NT2/D1 (cell line): ENCODE measurements around the gene POLR2H.

Experiments
- DNase-seq: peaks from one replicate; pipeline ENCODE4 v3.0.0-alpha.2; 2011; ENCODE audit warnings: low read depth, low spot score
- H3K27me3 ChIP-seq: 2 replicates; pipeline ENCODE4 v1.6.0; 2011; ENCODE audit warnings: mild to moderate bottlenecking; ENCODE audit not compliant: insufficient read length, insufficient read depth
- H3K36me3 ChIP-seq: 2 replicates; pipeline ENCODE4 v1.6.1; 2011; ENCODE audit warnings: mild to moderate bottlenecking, low read length, mixed read lengths; ENCODE audit not compliant: insufficient read depth, insufficient read length
- H3K4me1 ChIP-seq: 2 replicates; pipeline ENCODE4 v1.5.1; 2011; ENCODE audit not compliant: insufficient read depth, insufficient read length
- H3K4me3 ChIP-seq: 2 replicates; pipeline ENCODE4 v1.5.1; 2011; ENCODE audit warnings: low read depth; ENCODE audit not compliant: insufficient read length
- H3K9ac ChIP-seq: 2 replicates; pipeline ENCODE4 v1.6.0; 2011; ENCODE audit warnings: low read depth; ENCODE audit not compliant: insufficient read length
- H3K9me3 ChIP-seq: 2 replicates; pipeline ENCODE4 v1.5.1; 2011; ENCODE audit warnings: mild to moderate bottlenecking, low read length; ENCODE audit not compliant: insufficient read depth
- SUZ12 ChIP-seq: IDR thresholded peaks from 2 replicates; pipeline ENCODE4 v1.6.1; 2011; ENCODE audit not compliant: insufficient read length, insufficient read depth; ENCODE audit errors: extremely low read depth
- YY1 ChIP-seq: IDR thresholded peaks from 2 replicates; pipeline ENCODE4 v1.6.1; 2011; ENCODE audit not compliant: insufficient read length, insufficient read depth
- ZNF274 ChIP-seq: IDR thresholded peaks from 2 replicates; pipeline ENCODE4 v1.6.1; 2011; ENCODE audit warnings: mild to moderate bottlenecking, low read depth, low read length

POLR2H gene

DNA sequence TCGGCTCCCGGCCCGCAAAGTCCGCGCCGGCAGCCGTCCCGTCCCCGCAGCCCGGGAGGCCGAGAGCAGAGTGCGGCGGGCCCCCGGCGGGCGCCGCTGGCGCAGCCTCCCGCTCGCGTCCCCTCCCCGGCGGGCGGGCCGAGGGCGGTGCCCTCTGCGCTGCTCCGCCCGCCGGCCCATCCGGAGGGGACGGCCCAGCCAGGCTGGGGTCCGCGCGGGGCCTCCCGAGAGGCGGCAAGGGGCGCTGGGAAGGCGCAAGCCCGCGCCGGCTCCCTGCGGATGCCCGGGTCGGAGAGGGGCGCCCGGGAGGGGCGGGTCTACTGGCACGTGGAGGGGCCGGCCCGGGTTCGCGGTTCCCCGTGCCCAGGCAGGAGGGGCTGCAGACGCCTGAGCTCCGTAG is at the start of gene POLR2H, which contains the start of gene CLCN2:
Gene POLR2H, plus strand, starts transcription at position 179 of the 400 bp plus-strand sequence. CDS start 1,783 bp downstream, outside the sequence.
Gene CLCN2, minus strand, starts transcription at position 74 of the 400 bp plus-strand sequence. CDS start 126 bp downstream, outside the sequence.
- H3K27me3 ChIP-seq: no peaks in the 10 kb centered on the region
- TF ChIP-seq YY1 (no peak), ZNF274 (no peak), SUZ12 (no peak)
- H3K4me3 ChIP-seq: peak within 1 kb of the TSS; percentile 94
- H3K36me3 ChIP-seq: peaks cover 54% of the 10 kb centered on the region
- no peaks in the 10 kb centered on the region for H3K9me3 ChIP-seq
- H3K4me1 ChIP-seq: peaks cover 17% of the 10 kb centered on the region
- peak within 1 kb of the TSS; percentile 92 for H3K9ac ChIP-seq
- DNase-seq: peak; percentile 59

DNA sequence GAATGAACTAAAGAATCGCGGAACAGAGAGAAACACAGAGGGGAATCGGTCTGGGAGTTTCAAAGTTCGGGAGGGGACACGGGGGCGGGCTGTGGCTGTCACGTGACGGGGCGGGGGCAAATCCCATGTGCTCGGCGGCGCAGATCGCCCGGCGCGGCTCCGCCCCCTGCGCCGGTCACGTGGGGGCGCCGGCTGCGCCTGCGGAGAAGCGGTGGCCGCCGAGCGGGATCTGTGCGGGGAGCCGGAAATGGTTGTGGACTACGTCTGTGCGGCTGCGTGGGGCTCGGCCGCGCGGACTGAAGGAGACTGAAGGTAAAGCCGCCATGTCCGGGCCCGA is 47.2 kb upstream of the POLR2H start, which contains the start of gene EIF4G1:
Gene EIF4G1, plus strand, starts transcription at position 244 of the 337 bp plus-strand sequence. CDS start 1,191 bp downstream, outside the sequence.
- TF ChIP-seq SUZ12: no peak
- no peak for TF ChIP-seq ZNF274
- TF ChIP-seq YY1: no peak
- peak; percentile 91 for DNase-seq
- peak within 1 kb of the TSS; percentile 93 for H3K4me3 ChIP-seq
- H3K36me3 ChIP-seq: peaks cover 50% of the 10 kb centered on the region
- H3K27me3 ChIP-seq: no peaks in the 10 kb centered on the region
- no peaks in the 10 kb centered on the region for H3K9me3 ChIP-seq
- H3K4me1 ChIP-seq: peaks cover 16% of the 10 kb centered on the region
- H3K9ac ChIP-seq: peak within 1 kb of the TSS; percentile 97

GRCh38 chr3:184314700-184315542 is 46.6 kb upstream of the POLR2H start:
- Histone ChIP-seq H3K27me3 (no peaks in the 10 kb centered on the region), H3K4me3 (peak overlapping the region; percentile 93), H3K36me3 (peaks cover 53% of the 10 kb centered on the region), H3K4me1 (peaks cover 21% of the 10 kb centered on the region), H3K9ac (peak overlapping the region; percentile 97), H3K9me3 (no peaks in the 10 kb centered on the region)
- no peak for DNase-seq
- TF ChIP-seq YY1 (no peak), ZNF274 (no peak), SUZ12 (no peak)

GRCh38 chr3:184315543-184315867 is 46.0 kb upstream of the POLR2H start:
- no peak for DNase-seq
- TF ChIP-seq SUZ12 (no peak), YY1 (no peak), ZNF274 (no peak)

GRCh38 chr3:184315871-184316661 is 45.4 kb upstream of the POLR2H start:
- Histone ChIP-seq H3K4me3 (peak overlapping the region; percentile 93), H3K36me3 (peaks cover 60% of the 10 kb centered on the region), H3K9me3 (no peaks in the 10 kb centered on the region), H3K27me3 (no peaks in the 10 kb centered on the region), H3K9ac (peak overlapping the region; percentile 97), H3K4me1 (peaks cover 21% of the 10 kb centered on the region)
- no peak for TF ChIP-seq YY1
- TF ChIP-seq SUZ12: no peak
- no peak for TF ChIP-seq ZNF274
- no peak for DNase-seq

More at GRCh38 chr3:184315543-184315867, 46.0 kb upstream of the POLR2H start:
- Histone ChIP-seq H3K4me1 (peaks cover 21% of the 10 kb centered on the region), H3K27me3 (no peaks in the 10 kb centered on the region), H3K9me3 (no peaks in the 10 kb centered on the region), H3K36me3 (peaks cover 54% of the 10 kb centered on the region), H3K4me3 (peak overlapping the region; percentile 93), H3K9ac (peak overlapping the region; percentile 97)

GRCh38 chr3:184316792-184317191 is 44.7 kb upstream of the POLR2H start:
- Histone ChIP-seq H3K9me3 (no peaks in the 10 kb centered on the region), H3K9ac (peak overlapping the region; percentile 23), H3K27me3 (no peaks in the 10 kb centered on the region), H3K36me3 (peaks cover 67% of the 10 kb centered on the region), H3K4me1 (peaks cover 21% of the 10 kb centered on the region), H3K4me3 (peak overlapping the region; percentile 2)
- DNase-seq: no peak
- TF ChIP-seq YY1: no peak
- TF ChIP-seq SUZ12: no peak
- TF ChIP-seq ZNF274: no peak

DNA sequence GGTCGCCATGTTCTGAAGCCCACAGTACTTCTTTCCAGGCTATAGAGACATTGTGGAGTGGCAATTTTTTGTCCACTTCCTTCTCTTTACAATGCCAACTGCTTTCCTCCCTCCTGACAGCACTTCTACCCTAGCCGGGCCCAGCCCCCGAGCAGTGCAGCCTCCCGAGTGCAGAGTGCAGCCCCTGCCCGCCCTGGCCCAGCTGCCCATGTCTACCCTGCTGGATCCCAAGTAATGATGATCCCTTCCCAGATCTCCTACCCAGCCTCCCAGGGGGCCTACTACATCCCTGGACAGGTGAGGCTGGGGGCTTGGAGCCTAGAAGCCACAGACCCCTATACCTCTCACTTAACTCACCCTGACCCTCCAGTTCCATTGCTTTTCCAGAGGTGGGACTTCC is 44.3 kb upstream of the POLR2H start:
- Histone ChIP-seq H3K36me3 (peaks cover 71% of the 10 kb centered on the region), H3K27me3 (no peaks in the 10 kb centered on the region), H3K9me3 (no peaks in the 10 kb centered on the region), H3K4me1 (peaks cover 21% of the 10 kb centered on the region), H3K4me3 (no peak overlapping the region), H3K9ac (peak overlapping the region; percentile 23)
- TF ChIP-seq YY1: no peak
- TF ChIP-seq ZNF274: no peak
- TF ChIP-seq SUZ12: no peak
- DNase-seq: no peak
